HepG2 (cell line): ENCODE measurements around the gene ADAMTSL3. TPM values are rescaled to one million over a fixed set of nuclear protein-coding genes. Genes with fewer than 3 reads are reported as not detected.

Source experiments
- ATAC-seq: fragments of 200-7000 bp; cut with Tn5 transposase; 3 replicates; pipeline ENCODE4 v1.9.1; 2020; ENCODE audit warnings: mild to moderate bottlenecking, moderate library complexity
- BruUV-seq: library from RNA; stranded (reverse); fragments of 400-500 nt; replicated peaks from 2 replicates; lab custom pipeline; 2021; lab: Mats Ljungman, UMichigan
- CTCF ChIA-PET: fragments of 300-600 bp; formaldehyde crosslinking; extraction: SDS; loops from one replicate; lab custom pipeline; 2021; ENCODE audit warnings: low total read pairs, inconsistent platforms, low intra/inter-chr PET ratio; lab: Yijun Ruan, JAX
- POLR2A ChIA-PET: fragments of 350-600 bp; sonication (Branson Sonifier 250); formaldehyde crosslinking; loops from one replicate; lab custom pipeline; 2020; ENCODE audit warnings: antibody characterized with exemption, inconsistent platforms; lab: Yijun Ruan, JAX
- DNase-seq: peaks from one replicate; pipeline ENCODE4 v3.0.0-alpha.2; 2015; ENCODE audit warnings: low spot score
- FAIRE-seq: peaks from 3 replicates; lab custom pipeline; 2011; peaks lifted over from hg19 to GRCh38; lab: Jason Lieb, UNC
- H2AFZ ChIP-seq: one replicate; pipeline ENCODE4 v1.6.1; 2011; ENCODE audit warnings: low read length, inconsistent platforms
- H3K27ac ChIP-seq: fragments of 300-600 bp; 3 replicates; pipeline ENCODE4 v1.8.0; 2011; ENCODE audit warnings: mixed run types, mild to moderate bottlenecking, mixed read lengths, low read length, inconsistent platforms; ENCODE audit not compliant: insufficient read depth; ENCODE audit errors: extremely low read length
- H3K27me3 ChIP-seq, 2 experiments: fragments of 200-600 bp in 1 of 2; 2 replicates in 1 of 2; 3 replicates in 1 of 2; pipeline versions ENCODE4 v1.6.0 to v1.8.0; 2011; ENCODE audit warnings: low read length in 2 of 2, mild to moderate bottlenecking in 2 of 2, moderate library complexity in 2 of 2, inconsistent platforms in 1 of 2; ENCODE audit not compliant: insufficient read depth in 2 of 2, control insufficient read depth in 1 of 2
- H3K36me3 ChIP-seq, 2 experiments: fragments of 200-600 bp in 1 of 2; replicated peaks in 1 of 2; 2 replicates in 1 of 2; 3 replicates in 1 of 2; pipeline versions ENCODE4 v1.5.1 to v1.8.0; 2011; ENCODE audit warnings: low read length in 2 of 2, inconsistent platforms in 1 of 2; ENCODE audit not compliant: insufficient read depth in 2 of 2, control insufficient read depth in 1 of 2
- H3K4me1 ChIP-seq: 2 replicates; pipeline ENCODE4 v1.5.1; 2012; ENCODE audit warnings: low read length, inconsistent platforms; ENCODE audit not compliant: insufficient read depth
- H3K4me2 ChIP-seq: 2 replicates; pipeline ENCODE4 v1.6.0; 2011; ENCODE audit warnings: low read depth, low read length, inconsistent platforms
- H3K4me3 ChIP-seq, 3 experiments: fragments of 200-600 bp in 1 of 3; sonication (generic), shearing (Covaris generic) in 1 of 3; replicated peaks in 1 of 3; 2 replicates each; pipeline ENCODE4 v1.5.1; 2011 to 2016; ENCODE audit warnings: low read length in 3 of 3, inconsistent platforms in 2 of 3, low read depth in 2 of 3, mild to moderate bottlenecking in 2 of 3, control low read depth in 1 of 3, mixed read lengths in 1 of 3; ENCODE audit not compliant: insufficient read depth in 1 of 3
- H3K79me2 ChIP-seq: one replicate; pipeline ENCODE4 v1.6.1; 2011; ENCODE audit warnings: low read length, inconsistent platforms; ENCODE audit not compliant: insufficient read depth
- H3K9ac ChIP-seq: 2 replicates; pipeline ENCODE4 v1.6.0; 2011; ENCODE audit warnings: mild to moderate bottlenecking, low read depth, low read length, inconsistent platforms; ENCODE audit not compliant: insufficient read depth
- H3K9me3 ChIP-seq: 2 replicates; pipeline ENCODE4 v1.5.1; 2012; ENCODE audit warnings: mild to moderate bottlenecking, low read length
- H4K20me1 ChIP-seq: 2 replicates; pipeline ENCODE4 v1.6.0; 2011; ENCODE audit warnings: inconsistent platforms, mild to moderate bottlenecking, low read length, moderate library complexity; ENCODE audit not compliant: insufficient read depth
- CC2D1A ChIP-seq: sonication (generic); formaldehyde crosslinking; IDR thresholded peaks from 2 replicates; pipeline ENCODE4 v1.8.1; 2023; ENCODE audit warnings: mild to moderate bottlenecking, missing genetic modification reagents
- EP300 ChIP-seq, 3 experiments: sonication (generic) in 1 of 3; formaldehyde crosslinking in 1 of 3; IDR thresholded peaks; 2 replicates each; pipeline versions ENCODE4 v1.5.1 to v1.6.1; 2011 to 2020; ENCODE audit warnings: low read depth in 2 of 3, low read length in 2 of 3, borderline replicate concordance in 1 of 3, improper control_type of control experiment in 1 of 3, mild to moderate bottlenecking in 1 of 3, missing genetic modification reagents in 1 of 3, moderate library complexity in 1 of 3
- FIP1L1 ChIP-seq: fragments of 200-400 bp; formaldehyde crosslinking; IDR thresholded peaks from 2 replicates; pipeline ENCODE4 v1.6.1; 2018; ENCODE audit warnings: low read depth, mild to moderate bottlenecking, low read length, moderate library complexity, borderline replicate concordance; ENCODE audit not compliant: insufficient read depth
- GATAD1 ChIP-seq: IDR thresholded peaks from 2 replicates; pipeline ENCODE4 v1.6.1; 2016; ENCODE audit warnings: missing genetic modification reagents, missing compliant biosample characterization
- GTF3A ChIP-seq: sonication (generic); formaldehyde crosslinking; conservative IDR thresholded peaks from 2 replicates; pipeline ENCODE4 v1.4.0; 2020; ENCODE audit warnings: mild to moderate bottlenecking, missing genetic modification reagents
- HDAC1 ChIP-seq: sonication (generic); formaldehyde crosslinking; IDR thresholded peaks from 2 replicates; pipeline ENCODE4 v1.5.1; 2020; ENCODE audit warnings: mild to moderate bottlenecking, missing genetic modification reagents
- HNRNPK ChIP-seq: fragments of 200-400 bp; formaldehyde crosslinking; IDR thresholded peaks from 2 replicates; pipeline ENCODE4 v1.6.1; 2018; ENCODE audit warnings: low read length, low read depth, moderate library complexity, mild to moderate bottlenecking; ENCODE audit not compliant: poor library complexity, severe bottlenecking
- KDM6A ChIP-seq: IDR thresholded peaks from 2 replicates; pipeline ENCODE4 v1.6.1; 2016; ENCODE audit warnings: low read depth
- MEIS1 ChIP-seq: sonication (generic); formaldehyde crosslinking; IDR thresholded peaks from 2 replicates; pipeline ENCODE4 v1.9.0; 2021; ENCODE audit warnings: mild to moderate bottlenecking, missing genetic modification reagents, moderate library complexity, borderline replicate concordance
- NFE2 ChIP-seq: sonication (generic); formaldehyde crosslinking; IDR thresholded peaks from 2 replicates; pipeline ENCODE4 v1.4.0; 2020; ENCODE audit warnings: missing genetic modification reagents
- RBM22 ChIP-seq: fragments of 200-400 bp; formaldehyde crosslinking; optimal IDR thresholded peaks from 2 replicates; pipeline ENCODE3; 2017; ENCODE audit warnings: mild to moderate bottlenecking, low read length, moderate library complexity
- SAFB2 ChIP-seq: sonication (generic); formaldehyde crosslinking; IDR thresholded peaks from 2 replicates; pipeline ENCODE4 v1.5.1; 2020; ENCODE audit warnings: missing genetic modification reagents, low read depth, mild to moderate bottlenecking, borderline replicate concordance
- SALL2 ChIP-seq: sonication (generic); formaldehyde crosslinking; IDR thresholded peaks from 2 replicates; pipeline ENCODE4 v1.8.1; 2023; ENCODE audit warnings: mild to moderate bottlenecking, missing genetic modification reagents, inconsistent platforms
- TAF15 ChIP-seq: fragments of 200-400 bp; formaldehyde crosslinking; IDR thresholded peaks from one replicate; pipeline ENCODE4 v1.6.1; 2018; ENCODE audit warnings: mild to moderate bottlenecking, low read depth, low read length; ENCODE audit not compliant: poor library complexity, severe bottlenecking
- ZBTB34 ChIP-seq: sonication (generic); formaldehyde crosslinking; IDR thresholded peaks from 2 replicates; pipeline ENCODE4 v1.8.0; 2022; ENCODE audit warnings: mild to moderate bottlenecking, missing genetic modification reagents
- ZBTB38 ChIP-seq: sonication (generic); formaldehyde crosslinking; IDR thresholded peaks from 2 replicates; pipeline ENCODE4 v1.5.1; 2020; ENCODE audit warnings: mild to moderate bottlenecking, missing genetic modification reagents
- ZNF138 ChIP-seq: sonication (generic); formaldehyde crosslinking; IDR thresholded peaks from 2 replicates; pipeline ENCODE4 v1.5.0; 2020; ENCODE audit warnings: mild to moderate bottlenecking, low read depth, missing genetic modification reagents
- ZNF484 ChIP-seq: sonication (generic); formaldehyde crosslinking; IDR thresholded peaks from 2 replicates; pipeline ENCODE4 v1.5.1; 2020; ENCODE audit warnings: mild to moderate bottlenecking, low read depth, missing genetic modification reagents, borderline replicate concordance
- ZNF567 ChIP-seq: sonication (generic); formaldehyde crosslinking; IDR thresholded peaks from 2 replicates; pipeline ENCODE4 v1.8.1; 2023; ENCODE audit warnings: mild to moderate bottlenecking, missing genetic modification reagents, borderline replicate concordance
- ZNF570 ChIP-seq: sonication (generic); formaldehyde crosslinking; IDR thresholded peaks from 2 replicates; pipeline ENCODE4 v1.4.0; 2020; ENCODE audit warnings: mild to moderate bottlenecking, missing genetic modification reagents, borderline replicate concordance
- ZNF589 ChIP-seq: sonication (generic); formaldehyde crosslinking; conservative IDR thresholded peaks from 2 replicates; pipeline ENCODE4 v1.8.0; 2022; ENCODE audit warnings: mild to moderate bottlenecking, moderate library complexity, missing genetic modification reagents
- ZNF775 ChIP-seq: sonication (generic); formaldehyde crosslinking; IDR thresholded peaks from 2 replicates; pipeline ENCODE4 v1.4.0; 2020; ENCODE audit warnings: missing genetic modification reagents, mild to moderate bottlenecking, moderate library complexity, borderline replicate concordance
- WGBS: methylation state at CpG from one replicate; pipeline ENCODE4 v1.1.6; 2017; ENCODE audit warnings: low lambda C conversion rate; 5-methylcytosine and 5-hydroxymethylcytosine counted together
- in situ Hi-C: cut with HindIII; loops from 2 replicates; pipeline ENCODE4 v1.10.0; 2017; ENCODE audit warnings: low pct_unique_long_range_greater_than_20kb; ENCODE audit not compliant: extremely low pct_ligation_motif_present
- intact Hi-C: fragments of 100-400 bp; cut with micrococcal nuclease; formaldehyde crosslinking; loops from one replicate; pipeline ENCODE4 v1.10.0; 2022; ENCODE audit not compliant: unreplicated experiment
- polyA plus RNA-seq, 8 experiments: library from polyadenylated mRNA; depleted of rRNA in 3 of 8; stranded (reverse) in 7 of 8; unstranded in 1 of 8; fragments of >200 nt; fragmentation: Illumina TruSeq in 4 of 8; extraction: Trizol in 4 of 8; gene quantifications; 2 replicates each; pipeline versions ENCODE4 v1.2.1 to v1.2.3, GENCODE V29; 2011 to 2016; ENCODE audit warnings: low read depth in 4 of 8, missing spikeins in 1 of 8, mixed read lengths in 1 of 8; ENCODE audit not compliant: insufficient read depth in 1 of 8
- total RNA-seq, 5 experiments: library from RNA; depleted of rRNA; stranded (reverse); fragments of >200 nt; fragmentation: Illumina TruSeq; extraction: Trizol; gene quantifications; 2 replicates each; pipeline ENCODE4 v1.2.3, GENCODE V29; 2016; ENCODE audit warnings: low read depth in 1 of 5

Gene ADAMTSL3
- total and polyA plus RNA-seq, 2 of the 13 experiments (the other 11 are each of a cell fraction or from before 2014, with no cell fraction given): 0.04 to 0.09 TPM

- TF ChIP-seq ZNF775 (CRISPR knock-in tag): no peak
- TF ChIP-seq ZNF567: no peak
- no peak for TF ChIP-seq ZNF570 (CRISPR knock-in tag)
- TF ChIP-seq MEIS1: no peak
- no peak for TF ChIP-seq NFE2
- no peak for TF ChIP-seq RBM22
- TF ChIP-seq EP300 (IDR thresholded peaks at IDR 0.05; ENCODE audit: low read depth in 2 of 2, low read length in 2 of 2): no peak
- no peak for TF ChIP-seq EP300 (CRISPR knock-in tag; IDR thresholded peaks at IDR 0.05; ENCODE audit: borderline replicate concordance)
- no peak for TF ChIP-seq ZNF589
- TF ChIP-seq SALL2 (CRISPR knock-in tag): no peak
- TF ChIP-seq FIP1L1: no peak
- no peak for TF ChIP-seq ZBTB38 (CRISPR knock-in tag)
- TF ChIP-seq GATAD1 (CRISPR knock-in tag): no peak
- TF ChIP-seq HDAC1 (CRISPR knock-in tag): no peak
Measured at GRCh38 chr15:83890587-83890986, 236.7 kb downstream of the ADAMTSL3 start (continued).

- intact Hi-C loops (no loop called here), in situ Hi-C loops (no loop called here)
- CTCF ChIA-PET: no interaction called here
- Histone ChIP-seq H3K79me2 (no peaks in the 10 kb centered on the region), H2AFZ (no peak overlapping the region), H3K9ac (no peak overlapping the region), H3K27me3 (no peaks in the 10 kb centered on the region; a peak in 1 of 5 replicates), H4K20me1 (no peaks in the 10 kb centered on the region), H3K4me3 (no peak overlapping the region), H3K36me3 (no peaks in the 10 kb centered on the region), H3K4me1 (no peaks in the 10 kb centered on the region), H3K4me2 (no peak overlapping the region), H3K9me3 (no peaks in the 10 kb centered on the region), H3K27ac (no peak overlapping the region)
- BruUV-seq: no TSS peak
- ATAC-seq: no peak
- DNase-seq: no peak
- FAIRE-seq: no peak
- POLR2A ChIA-PET: no interaction called here
- 40% methylated on average over 4 of the region's 4 CpGs for WGBS
- no peak for TF ChIP-seq ZBTB34 (CRISPR knock-in tag)
- no peak for TF ChIP-seq GTF3A
- no peak for TF ChIP-seq SAFB2 (CRISPR knock-in tag)
- no peak for TF ChIP-seq TAF15
- no peak for TF ChIP-seq ZNF484 (CRISPR knock-in tag)
- TF ChIP-seq MEIS1: no peak
- TF ChIP-seq HNRNPK: no peak
- TF ChIP-seq ZNF138 (CRISPR knock-in tag): no peak
- no peak for TF ChIP-seq CC2D1A (CRISPR knock-in tag)
- no peak for TF ChIP-seq KDM6A (CRISPR knock-in tag)
Measured at GRCh38 chr15:83892498-83892897, 238.6 kb downstream of the ADAMTSL3 start.
